Activated T-helper 1 cell treated with anti-CD3 and anti-CD28 coated beads, Interleukin-12 subunit alpha, Interleukin-12 subunit beta, Interleukin-2, Interleukin-4 antibody, amounts not matched to agents 30 ng/mL and 10 ng/mL and 1 ng/mL, durations not matched to agents 14 hours and 24 hours and 36 hours (primary cell): Measurements from ENCODE around the gene PAFAH1B2. TPM values are rescaled to one million over a fixed set of nuclear protein-coding genes. Genes with fewer than 3 reads are reported as not detected.

Experiments used
- DNase-seq: peaks from one replicate; pipeline ENCODE4 v3.0.0; 2021; ENCODE audit warnings: low spot score
- H3K27ac Mint-ChIP-seq: one replicate; pipeline ENCODE4 v1.8.0; 2021; ENCODE audit warnings: mild to moderate bottlenecking, mixed read lengths
- H3K27me3 Mint-ChIP-seq: one replicate; pipeline ENCODE4 v1.8.0; 2022; ENCODE audit warnings: mild to moderate bottlenecking, moderate library complexity, mixed read lengths; ENCODE audit not compliant: insufficient read depth
- H3K36me3 Mint-ChIP-seq: one replicate; pipeline ENCODE4 v1.8.0; 2021; ENCODE audit warnings: low read depth, mixed read lengths
- H3K4me1 Mint-ChIP-seq: one replicate; pipeline ENCODE4 v1.8.0; 2021; ENCODE audit warnings: low read depth, mixed read lengths
- H3K4me3 Mint-ChIP-seq: one replicate; pipeline ENCODE4 v1.8.0; 2021; ENCODE audit warnings: mild to moderate bottlenecking, moderate library complexity, mixed read lengths
- H3K9me3 Mint-ChIP-seq: one replicate; pipeline ENCODE4 v1.8.0; 2021; ENCODE audit warnings: mixed read lengths
- intact Hi-C: fragments of 100-400 bp; cut with micrococcal nuclease; formaldehyde crosslinking; loops from one replicate; pipeline ENCODE4 v1.15.1; 2024
- total RNA-seq: library from RNA; stranded (reverse); gene quantifications from 2 replicates; pipeline ENCODE4 v1.2.3, GENCODE V29; 2022

Gene PAFAH1B2
- total RNA-seq, 1 donor from 2014 or later, result 71.8 TPM

GRCh38 chr11:117171007-117171403 lies 26.9 kb downstream of the PAFAH1B2 start:
- Mint-ChIP-seq H3K27me3 (no peaks in the 10 kb centered on the region), H3K27ac (no peak overlapping the region), H3K4me3 (no peak overlapping the region), H3K9me3 (no peaks in the 10 kb centered on the region), H3K36me3 (peaks cover 24% of the 10 kb centered on the region), H3K4me1 (peaks cover 6% of the 10 kb centered on the region)
- DNase-seq, result no peak
- intact Hi-C loops, result no loop called here

GRCh38 chr11:117171404-117172061 lies 27.4 kb downstream of the PAFAH1B2 start:
- intact Hi-C loops, result no loop called here
- no peaks in the 10 kb centered on the region for H3K27me3 Mint-ChIP-seq
- peak overlapping the region; percentile 35 for H3K27ac Mint-ChIP-seq
- H3K9me3 Mint-ChIP-seq, result no peaks in the 10 kb centered on the region
- no peak for DNase-seq
- peaks cover 6% of the 10 kb centered on the region for H3K4me1 Mint-ChIP-seq
- H3K36me3 Mint-ChIP-seq, result peaks cover 20% of the 10 kb centered on the region
- H3K4me3 Mint-ChIP-seq, result no peak overlapping the region

- Mint-ChIP-seq H3K4me3 (no peak overlapping the region), H3K4me1 (peaks cover 9% of the 10 kb centered on the region), H3K9me3 (no peaks in the 10 kb centered on the region), H3K36me3 (peaks cover 11% of the 10 kb centered on the region), H3K27me3 (no peaks in the 10 kb centered on the region), H3K27ac (no peak overlapping the region)
- no peak for DNase-seq
- intact Hi-C loops, result no loop called here
Measured at GRCh38 chr11:117172724-117173421, 28.8 kb downstream of the PAFAH1B2 start.

- Mint-ChIP-seq H3K27ac (no peak overlapping the region), H3K9me3 (no peaks in the 10 kb centered on the region), H3K4me3 (no peak overlapping the region), H3K27me3 (no peaks in the 10 kb centered on the region), H3K4me1 (peaks cover 26% of the 10 kb centered on the region), H3K36me3 (peaks cover 5% of the 10 kb centered on the region)
- intact Hi-C loops, result no loop called here
- no peak for DNase-seq
Measured at GRCh38 chr11:117175104-117175503, 31.0 kb downstream of the PAFAH1B2 start.

GRCh38 chr11:117175781-117176180 lies 31.7 kb downstream of the PAFAH1B2 start:
- H3K4me1 Mint-ChIP-seq, result peaks cover 33% of the 10 kb centered on the region
- no peaks in the 10 kb centered on the region for H3K27me3 Mint-ChIP-seq
- peaks cover 5% of the 10 kb centered on the region for H3K36me3 Mint-ChIP-seq
- H3K9me3 Mint-ChIP-seq, result no peaks in the 10 kb centered on the region
- intact Hi-C loops, result no loop called here
- no peak for DNase-seq
- no peak overlapping the region for H3K4me3 Mint-ChIP-seq
- H3K27ac Mint-ChIP-seq, result no peak overlapping the region

GRCh38 chr11:117176186-117176585 lies 32.1 kb downstream of the PAFAH1B2 start:
- intact Hi-C loops, result no loop called here
- peaks cover 37% of the 10 kb centered on the region for H3K4me1 Mint-ChIP-seq
- peaks cover 5% of the 10 kb centered on the region for H3K36me3 Mint-ChIP-seq
- no peaks in the 10 kb centered on the region for H3K9me3 Mint-ChIP-seq
- DNase-seq, result no peak
- H3K4me3 Mint-ChIP-seq, result no peak overlapping the region
- no peaks in the 10 kb centered on the region for H3K27me3 Mint-ChIP-seq
- H3K27ac Mint-ChIP-seq, result no peak overlapping the region

GRCh38 chr11:117177534-117178209 lies 33.6 kb downstream of the PAFAH1B2 start:
- H3K27ac Mint-ChIP-seq, result peak overlapping the region; percentile 85
- H3K36me3 Mint-ChIP-seq, result no peaks in the 10 kb centered on the region
- peaks cover 33% of the 10 kb centered on the region for H3K4me1 Mint-ChIP-seq
- no peak for DNase-seq
- peak overlapping the region; percentile 95 for H3K4me3 Mint-ChIP-seq
- intact Hi-C loops, result loop anchor here (1.0 to 2.0 kb wide), 5 partner anchors 34 to 404 kb away; partner anchors contain the start of gene CEP164
- H3K27me3 Mint-ChIP-seq, result no peaks in the 10 kb centered on the region
- H3K9me3 Mint-ChIP-seq, result no peaks in the 10 kb centered on the region

- H3K27me3 Mint-ChIP-seq, result no peaks in the 10 kb centered on the region
- H3K27ac Mint-ChIP-seq, result peak within 1 kb of the TSS; percentile 86
- peak; percentile 89 for DNase-seq
- peak within 1 kb of the TSS; percentile 95 for H3K4me3 Mint-ChIP-seq
- H3K9me3 Mint-ChIP-seq, result no peaks in the 10 kb centered on the region
- H3K36me3 Mint-ChIP-seq, result peaks cover under 1% of the 10 kb centered on the region
- intact Hi-C loops, result loop anchor here (1.0 to 2.0 kb wide), 5 partner anchors 35 to 405 kb away; partner anchors contain the start of gene CEP164
- peaks cover 33% of the 10 kb centered on the region for H3K4me1 Mint-ChIP-seq
Measured at GRCh38 chr11:117178210-117179034, 34.3 kb downstream of the PAFAH1B2 start, which contains the start of gene SIDT2. SIDT2 (plus strand) TSS chr11:117178743; CDS start chr11:117179264, 521 bp downstream.

GRCh38 chr11:117179048-117179999 lies 35.2 kb downstream of the PAFAH1B2 start:
- peaks cover 33% of the 10 kb centered on the region for H3K4me1 Mint-ChIP-seq
- peak overlapping the region; percentile 95 for H3K4me3 Mint-ChIP-seq
- H3K27me3 Mint-ChIP-seq, result no peaks in the 10 kb centered on the region
- intact Hi-C loops, result loop anchor here (2.0 kb wide), 1 partner anchor 327 kb away; no protein-coding TSS in a partner anchor
- DNase-seq, result peak; percentile 41
- peak overlapping the region; percentile 86 for H3K27ac Mint-ChIP-seq
- peaks cover 3% of the 10 kb centered on the region for H3K36me3 Mint-ChIP-seq
- no peaks in the 10 kb centered on the region for H3K9me3 Mint-ChIP-seq

- Mint-ChIP-seq H3K4me1 (peaks cover 33% of the 10 kb centered on the region), H3K36me3 (peaks cover 3% of the 10 kb centered on the region), H3K9me3 (no peaks in the 10 kb centered on the region), H3K27me3 (no peaks in the 10 kb centered on the region), H3K4me3 (peak overlapping the region; percentile 95), H3K27ac (peak overlapping the region; percentile 78)
- no peak for DNase-seq
- intact Hi-C loops, result no loop called here
Measured at GRCh38 chr11:117180020-117180419, 35.9 kb downstream of the PAFAH1B2 start.

GRCh38 chr11:117180661-117181585 lies 36.8 kb downstream of the PAFAH1B2 start:
- Mint-ChIP-seq H3K4me1 (peaks cover 33% of the 10 kb centered on the region), H3K36me3 (peaks cover 5% of the 10 kb centered on the region), H3K27me3 (no peaks in the 10 kb centered on the region), H3K4me3 (peak overlapping the region; percentile 95), H3K27ac (peak overlapping the region; percentile 73), H3K9me3 (no peaks in the 10 kb centered on the region)
- intact Hi-C loops, result loop anchor here (1.0 kb wide), 1 partner anchor 45 kb away; no protein-coding TSS in a partner anchor
- DNase-seq, result peak; percentile 46
